ENCODE data around the gene SULT2B1.
"Not testable (repeated sequence)": the region's sequence is repeated elsewhere in the genome, so short reads cannot be mapped to it uniquely, and the experiment has no call there.

SULT2B1 gene

GRCh38 chr19:48561412-48561811 is 9.4 kb downstream of the SULT2B1 start:
- DNase-seq: no peak

GRCh38 chr19:48565090-48565489 is 13.1 kb downstream of the SULT2B1 start:
- no peak for DNase-seq

GRCh38 chr19:48568345-48568886 is 16.4 kb downstream of the SULT2B1 start:
- no peak for DNase-seq

GRCh38 chr19:48569814-48570213 is 17.8 kb downstream of the SULT2B1 start:
- no peak for DNase-seq

- DNase-seq: no peak
These were observed 19.6 kb downstream of the SULT2B1 start for GRCh38 chr19:48571378-48572162.

- no peak for DNase-seq
These were observed 21.2 kb downstream of the SULT2B1 start for GRCh38 chr19:48573163-48573505.

GRCh38 chr19:48575931-48576622 is 24.1 kb downstream of the SULT2B1 start:
- DNase-seq: no peak

GRCh38 chr19:48577908-48578307 is 25.9 kb downstream of the SULT2B1 start:
- DNase-seq: not testable (repeated sequence)

- DNase-seq: no peak
These were observed 26.9 kb downstream of the SULT2B1 start for GRCh38 chr19:48578891-48579290.

- no peak for DNase-seq
These were observed 30.2 kb downstream of the SULT2B1 start for GRCh38 chr19:48582168-48582567.

- no peak for DNase-seq
These were observed 35.4 kb downstream of the SULT2B1 start for GRCh38 chr19:48587387-48587786.

- peak; percentile 58 to 88 (median 80) for DNase-seq
These were observed 36.9 kb downstream of the SULT2B1 start for GRCh38 chr19:48588670-48589401.

- no peak for DNase-seq
These were observed 39.0 kb downstream of the SULT2B1 start for GRCh38 chr19:48591021-48591420.

GRCh38 chr19:48595171-48595570 is 43.2 kb downstream of the SULT2B1 start:
- no peak for DNase-seq

GRCh38 chr19:48595833-48596232 is 43.9 kb downstream of the SULT2B1 start:
- no peak for DNase-seq

GRCh38 chr19:48596237-48596636 is 44.3 kb downstream of the SULT2B1 start:
- DNase-seq: no peak

- DNase-seq: peak in 3 of 6 experiments; percentile 24 to 42 (median 27)
These were observed 44.9 kb downstream of the SULT2B1 start for GRCh38 chr19:48596679-48597465.

- DNase-seq: no peak
These were observed 47.2 kb downstream of the SULT2B1 start for GRCh38 chr19:48598996-48599700.

- no peak for DNase-seq
These were observed 48.9 kb downstream of the SULT2B1 start for GRCh38 chr19:48600679-48601417.

- DNase-seq: no peak
These were observed 51.0 kb downstream of the SULT2B1 start for GRCh38 chr19:48603001-48603400.

- no peak for DNase-seq
These were observed 51.5 kb downstream of the SULT2B1 start for GRCh38 chr19:48603449-48603848.

All from stimulated activated naive CD4-positive, alpha-beta T cell (primary cell).